ENCODE measurements around the gene MFSD8.
"Not testable (repeated sequence)": the region's sequence is repeated elsewhere in the genome, so short reads cannot be mapped to it uniquely, and the experiment has no call there.

MFSD8 gene, protein sequence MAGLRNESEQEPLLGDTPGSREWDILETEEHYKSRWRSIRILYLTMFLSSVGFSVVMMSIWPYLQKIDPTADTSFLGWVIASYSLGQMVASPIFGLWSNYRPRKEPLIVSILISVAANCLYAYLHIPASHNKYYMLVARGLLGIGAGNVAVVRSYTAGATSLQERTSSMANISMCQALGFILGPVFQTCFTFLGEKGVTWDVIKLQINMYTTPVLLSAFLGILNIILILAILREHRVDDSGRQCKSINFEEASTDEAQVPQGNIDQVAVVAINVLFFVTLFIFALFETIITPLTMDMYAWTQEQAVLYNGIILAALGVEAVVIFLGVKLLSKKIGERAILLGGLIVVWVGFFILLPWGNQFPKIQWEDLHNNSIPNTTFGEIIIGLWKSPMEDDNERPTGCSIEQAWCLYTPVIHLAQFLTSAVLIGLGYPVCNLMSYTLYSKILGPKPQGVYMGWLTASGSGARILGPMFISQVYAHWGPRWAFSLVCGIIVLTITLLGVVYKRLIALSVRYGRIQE

DNA sequence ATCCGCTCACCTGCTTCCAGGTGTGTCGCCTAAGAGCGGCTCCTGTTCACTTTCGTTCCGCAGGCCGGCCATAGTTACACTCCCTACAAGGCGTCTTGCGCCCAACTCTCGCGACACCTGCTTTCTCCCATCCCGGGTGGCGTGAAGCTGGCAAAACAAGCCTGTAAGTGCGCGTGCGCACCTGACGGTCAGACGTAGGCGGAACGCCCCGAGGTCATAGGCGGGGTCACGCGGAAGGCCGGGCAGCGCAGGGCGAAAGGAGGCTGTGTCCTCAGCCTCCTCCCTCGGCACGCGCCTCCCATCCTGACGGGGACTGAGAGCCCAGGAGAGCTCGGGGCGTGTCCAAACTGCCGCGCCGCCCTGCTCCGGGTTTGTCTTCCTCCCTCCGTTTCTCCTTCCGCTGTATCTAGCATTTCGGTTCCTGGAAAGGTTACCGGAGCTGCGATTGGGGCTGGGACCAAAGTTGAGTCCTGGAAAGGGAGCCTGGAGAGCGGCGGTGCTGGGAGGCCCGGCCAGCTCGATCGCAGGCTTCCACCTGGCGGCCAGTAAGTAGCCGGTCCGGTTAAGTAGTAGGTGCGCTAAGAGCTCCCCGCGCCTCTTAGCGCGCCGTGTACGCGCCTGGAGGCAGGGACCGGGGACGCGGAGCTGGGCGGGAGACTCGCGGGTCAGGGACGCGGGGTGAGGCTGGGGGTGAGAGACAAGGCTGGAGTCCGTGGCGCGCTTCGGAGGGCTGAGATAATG, at the start of gene MFSD8, which contains the start of gene ABHD18:
MFSD8 (minus strand) TSS at position 112 of the 741 bp plus-strand sequence; CDS start at position 72, 40 bp downstream.
ABHD18 (plus strand) TSS at position 345 of the 741 bp plus-strand sequence. CDS start 17,550 bp downstream, outside the sequence.
- TF ChIP-seq, protein P1, sequence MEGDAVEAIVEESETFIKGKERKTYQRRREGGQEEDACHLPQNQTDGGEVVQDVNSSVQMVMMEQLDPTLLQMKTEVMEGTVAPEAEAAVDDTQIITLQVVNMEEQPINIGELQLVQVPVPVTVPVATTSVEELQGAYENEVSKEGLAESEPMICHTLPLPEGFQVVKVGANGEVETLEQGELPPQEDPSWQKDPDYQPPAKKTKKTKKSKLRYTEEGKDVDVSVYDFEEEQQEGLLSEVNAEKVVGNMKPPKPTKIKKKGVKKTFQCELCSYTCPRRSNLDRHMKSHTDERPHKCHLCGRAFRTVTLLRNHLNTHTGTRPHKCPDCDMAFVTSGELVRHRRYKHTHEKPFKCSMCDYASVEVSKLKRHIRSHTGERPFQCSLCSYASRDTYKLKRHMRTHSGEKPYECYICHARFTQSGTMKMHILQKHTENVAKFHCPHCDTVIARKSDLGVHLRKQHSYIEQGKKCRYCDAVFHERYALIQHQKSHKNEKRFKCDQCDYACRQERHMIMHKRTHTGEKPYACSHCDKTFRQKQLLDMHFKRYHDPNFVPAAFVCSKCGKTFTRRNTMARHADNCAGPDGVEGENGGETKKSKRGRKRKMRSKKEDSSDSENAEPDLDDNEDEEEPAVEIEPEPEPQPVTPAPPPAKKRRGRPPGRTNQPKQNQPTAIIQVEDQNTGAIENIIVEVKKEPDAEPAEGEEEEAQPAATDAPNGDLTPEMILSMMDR (IDR thresholded peaks at IDR 0.05; ENCODE audit: low read depth, low read length, missing control alignments) = peak; percentile 42
- peak; percentile 95 for DNase-seq (ENCODE audit: extremely low read depth, low read depth)

DNA sequence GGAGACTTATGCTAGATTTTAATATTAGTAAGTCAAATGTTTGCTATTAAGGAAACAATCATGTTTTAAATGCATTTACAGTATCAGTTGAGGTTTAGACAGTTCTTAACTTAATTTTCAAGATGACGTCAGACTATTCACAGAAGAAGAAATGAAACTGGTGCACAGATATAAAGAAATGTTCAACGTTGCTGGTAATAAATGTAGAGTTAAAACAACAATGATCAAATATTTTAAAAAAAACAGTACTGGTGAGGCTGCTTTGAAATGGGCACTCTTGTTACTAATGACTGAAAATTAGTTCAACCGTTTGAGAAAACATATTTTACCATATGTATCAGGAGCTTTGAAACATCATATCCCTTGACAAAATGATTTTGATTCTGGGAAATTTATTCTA, 44.5 kb upstream of the MFSD8 start:
- TF ChIP-seq, protein P1 (IDR thresholded peaks at IDR 0.05; ENCODE audit: low read depth, low read length, missing control alignments) = no peak
- no peak for DNase-seq (ENCODE audit: extremely low read depth, low read depth)
- no peak overlapping the region for H3K4me3 ChIP-seq (replicated peaks; ENCODE audit: low read depth, low read length)

More for the DNA sequence above, at the start of gene MFSD8, which contains the start of gene ABHD18:
- peak within 1 kb of the TSS; percentile 90 for H3K4me3 ChIP-seq (replicated peaks; ENCODE audit: low read depth, low read length)

DNA sequence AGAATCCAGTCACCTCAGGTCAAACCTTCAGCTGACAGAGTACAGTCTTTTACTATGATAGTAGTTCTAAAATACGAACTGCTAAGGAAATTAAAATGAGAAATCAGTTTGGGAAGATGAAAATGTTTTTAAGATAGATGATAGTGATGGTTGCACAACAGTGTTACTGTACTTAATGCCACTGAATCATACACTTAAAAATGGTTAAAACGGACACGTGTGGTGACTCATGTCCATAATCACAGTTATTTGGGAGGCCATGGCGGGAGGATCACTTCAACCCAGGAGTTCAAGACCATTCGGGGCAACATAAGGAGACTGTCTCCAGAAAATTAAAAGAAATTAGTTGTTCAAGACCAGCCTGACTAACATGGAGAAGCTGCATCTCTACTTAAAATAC, 41.6 kb upstream of the MFSD8 start:
- TF ChIP-seq, protein P1 (IDR thresholded peaks at IDR 0.05; ENCODE audit: low read depth, low read length, missing control alignments) = no peak
- DNase-seq (ENCODE audit: extremely low read depth, low read depth) = no peak
- no peak overlapping the region for H3K4me3 ChIP-seq (replicated peaks; ENCODE audit: low read depth, low read length)

DNA sequence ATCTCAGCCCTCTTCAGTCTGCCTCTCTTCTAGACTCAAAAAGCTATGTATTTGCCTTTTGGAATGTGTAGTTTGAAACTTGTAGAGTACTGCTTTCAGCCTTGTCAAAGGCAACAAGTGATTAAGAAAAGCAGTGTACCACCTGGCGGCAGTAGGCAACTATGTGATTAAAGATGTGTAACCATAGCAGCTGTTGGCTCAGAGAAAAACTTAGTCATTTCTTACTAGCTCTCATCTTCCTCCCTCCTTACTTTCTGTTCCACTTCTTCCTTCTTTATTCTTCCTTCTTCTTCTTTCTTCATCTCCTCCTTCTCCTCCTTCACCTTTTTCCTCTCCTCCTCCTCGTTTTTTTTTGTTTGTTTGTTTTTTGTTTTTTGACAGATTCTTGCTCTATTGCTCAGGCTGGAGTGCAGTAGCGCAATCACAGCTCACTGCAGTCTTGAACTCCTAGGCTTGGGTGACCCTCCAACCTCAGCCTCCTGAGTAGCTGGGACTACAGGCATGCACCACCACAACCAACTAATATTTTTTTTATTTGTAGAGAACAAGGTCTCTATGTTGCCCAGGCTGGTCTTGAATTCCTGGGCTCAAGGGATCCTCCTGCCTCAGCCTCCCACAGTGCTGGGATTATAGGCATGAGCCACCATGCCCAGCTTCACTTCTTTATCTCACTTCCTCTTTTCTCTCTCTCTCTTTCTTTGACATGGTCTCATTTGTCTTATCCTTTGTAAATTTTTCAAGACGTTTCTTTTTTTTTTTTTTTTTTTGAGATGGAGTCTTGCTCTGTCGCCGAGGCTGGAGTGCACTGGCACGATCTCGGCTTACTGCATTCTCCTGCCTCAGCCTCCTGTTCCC, 32.8 kb upstream of the MFSD8 start:
- no peak overlapping the region for H3K4me3 ChIP-seq (replicated peaks; ENCODE audit: low read depth, low read length)
- TF ChIP-seq, protein P1 (IDR thresholded peaks at IDR 0.05; ENCODE audit: low read depth, low read length, missing control alignments) = no peak
- no peak for DNase-seq (ENCODE audit: extremely low read depth, low read depth)

DNA sequence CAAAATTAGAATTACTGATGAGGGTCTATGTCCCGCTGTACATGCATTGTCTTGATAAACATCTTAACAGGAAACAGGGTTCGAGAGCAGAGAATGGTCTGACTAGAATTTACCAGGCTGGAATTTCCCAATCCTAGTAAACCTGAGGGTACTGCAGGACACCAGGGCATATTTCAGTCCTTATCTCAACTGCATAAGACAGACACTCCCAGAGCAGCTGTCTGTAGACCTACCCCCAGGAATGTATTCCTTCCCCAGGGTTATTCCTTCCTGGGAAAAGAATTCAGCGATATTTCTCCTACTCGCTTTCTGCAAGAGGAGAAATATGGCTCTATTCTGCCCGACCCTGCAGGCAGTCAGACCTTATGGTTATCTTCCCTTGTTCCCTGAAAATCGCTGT, 31.5 kb upstream of the MFSD8 start:
- not testable (repeated sequence) for DNase-seq (ENCODE audit: extremely low read depth, low read depth)

DNA sequence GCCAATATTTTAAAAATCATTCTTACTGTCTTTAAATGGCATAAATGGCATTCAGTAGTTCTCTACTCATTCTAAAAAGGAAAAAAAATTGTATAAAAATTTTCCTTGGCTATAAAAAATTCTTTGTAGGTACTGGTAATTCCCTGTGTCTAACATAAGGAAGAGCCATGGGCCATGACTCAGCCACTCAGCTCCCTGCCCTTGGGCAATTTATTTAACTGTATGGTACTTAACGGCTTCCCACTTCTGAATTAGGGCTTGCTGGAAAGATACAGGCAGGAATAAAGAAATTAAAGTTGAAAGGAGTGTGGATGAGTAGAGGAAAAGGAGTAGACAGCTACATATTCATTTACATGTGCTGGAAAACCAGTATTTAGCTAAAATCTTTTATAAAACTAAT, 30.8 kb upstream of the MFSD8 start:
- no peak overlapping the region for H3K4me3 ChIP-seq (replicated peaks; ENCODE audit: low read depth, low read length)
- TF ChIP-seq, protein P1 (IDR thresholded peaks at IDR 0.05; ENCODE audit: low read depth, low read length, missing control alignments) = no peak
- peak; percentile 24 for DNase-seq (ENCODE audit: extremely low read depth, low read depth)

More for the DNA sequence above, 31.5 kb upstream of the MFSD8 start:
- not testable (repeated sequence) for H3K4me3 ChIP-seq (replicated peaks; ENCODE audit: low read depth, low read length)

All from HFF-Myc (cell line).